ENCODE results near the gene IQCF5. TPM values are rescaled to one million over a fixed set of nuclear protein-coding genes. Genes with fewer than 3 reads are reported as not detected.

IQCF5 gene
- polyA plus RNA-seq, 1 of the 3 experiments (the other 2 are of a cell fraction), result not detected

GRCh38 chr3:51891242-51892039 lies 16.0 kb upstream of the IQCF5 start:
- H3K9me3 ChIP-seq, result no peaks in the 10 kb centered on the region
- no peak overlapping the region for H3K27ac ChIP-seq (ENCODE audit: low read depth in 2 of 2, low read length in 1 of 2)
- no peak overlapping the region for H3K9ac ChIP-seq
- 49% methylated on average over 5 of the region's 7 CpGs for WGBS (ENCODE audit: low lambda C conversion rate)
- no peak overlapping the region for H3K4me3 ChIP-seq (ENCODE audit: low read depth in 2 of 2, low read length in 1 of 2)
- no peak for TF ChIP-seq CHD2 (IDR thresholded peaks at IDR 0.05; ENCODE audit: low read length, partially characterized antibody)
- no peak for TF ChIP-seq SIN3A (IDR thresholded peaks at IDR 0.05; ENCODE audit: borderline replicate concordance, low read depth, low read length)
- no peak for TF ChIP-seq POLR2AphosphoS5 (IDR thresholded peaks at IDR 0.05; ENCODE audit: low read depth, low read length)
- TF ChIP-seq ZBTB33 (IDR thresholded peaks at IDR 0.05; ENCODE audit: borderline replicate concordance, low read depth), result no peak
- no peak for TF ChIP-seq PBX3 (IDR thresholded peaks at IDR 0.05)
- TF ChIP-seq FOXJ3 (CRISPR knock-in tag; IDR thresholded peaks at IDR 0.05), result no peak
- no peak for TF ChIP-seq IRF3 (IDR thresholded peaks at IDR 0.05; ENCODE audit: low read depth, low read length)
- TF ChIP-seq CTCF (IDR thresholded peaks at IDR 0.05), result no peak
- CTCF ChIA-PET, result interaction anchor here (0.9 to 1.4 kb wide), 2 partner anchors 92 to 110 kb away, joined by 3 read pairs; no protein-coding TSS in a partner anchor
- H3F3A ChIP-seq (replicated peaks; ENCODE audit: insufficient read depth), result no peaks in the 10 kb centered on the region
- no peaks in the 10 kb centered on the region for H3K36me3 ChIP-seq (replicated peaks in 1 of 2; ENCODE audit: control insufficient read depth in 1 of 2, insufficient read depth in 2 of 2, low read length in 1 of 2)
- no peak for DNase-seq
- H4K20me1 ChIP-seq (ENCODE audit: insufficient read depth), result no peaks in the 10 kb centered on the region
- no peaks in the 10 kb centered on the region for H3K79me2 ChIP-seq (ENCODE audit: insufficient read depth)
- H3K27me3 ChIP-seq (ENCODE audit: insufficient read depth), result no peaks in the 10 kb centered on the region
- no peaks in the 10 kb centered on the region for H3K9me2 ChIP-seq
- POLR2A ChIA-PET, result no interaction called here
- H3K4me1 ChIP-seq (ENCODE audit: control insufficient read depth in 1 of 2, insufficient read depth in 2 of 2, low read depth in 1 of 2, low read length in 1 of 2), result no peaks in the 10 kb centered on the region
- no peak overlapping the region for H3K4me2 ChIP-seq
- H2AFZ ChIP-seq (ENCODE audit: low read depth), result no peak overlapping the region
